Fibroblast of lung (primary cell): ENCODE measurements around the gene TCF12. TPM values are rescaled to one million over a fixed set of nuclear protein-coding genes. Genes with fewer than 3 reads are reported as not detected.

ENCODE experiments used
- DNase-seq, 2 donors: peaks; one replicate each; pipeline versions ENCODE4 v3.0.0 to v3.0.0-alpha.2; 2010; ENCODE audit warnings: low read depth in 2 of 2
- H2AFZ ChIP-seq: 2 replicates; pipeline ENCODE4 v1.5.1; 2012; ENCODE audit warnings: low read length, control low read depth, inconsistent platforms
- H3K27ac ChIP-seq: 2 replicates; pipeline ENCODE4 v1.5.1; 2011; ENCODE audit warnings: low read length, control low read depth; ENCODE audit not compliant: insufficient read depth
- H3K27me3 ChIP-seq: 2 replicates; pipeline ENCODE4 v1.5.1; 2011; ENCODE audit warnings: mild to moderate bottlenecking, low read length; ENCODE audit not compliant: control insufficient read depth, insufficient read depth
- H3K36me3 ChIP-seq: 2 replicates; pipeline ENCODE4 v1.5.1; 2011; ENCODE audit warnings: low read length; ENCODE audit not compliant: control insufficient read depth, insufficient read depth
- H3K4me1 ChIP-seq: 2 replicates; pipeline ENCODE4 v1.5.1; 2011; ENCODE audit warnings: low read length; ENCODE audit not compliant: control insufficient read depth, insufficient read depth; ENCODE audit errors: extremely low read depth
- H3K4me2 ChIP-seq: 2 replicates; pipeline ENCODE4 v1.5.1; 2011; ENCODE audit warnings: low read length, control low read depth; ENCODE audit not compliant: insufficient read depth; ENCODE audit errors: extremely low read depth
- H3K4me3 ChIP-seq, 4 experiments: fragments of 200-600 bp in 1 of 4; sonication (generic) in 1 of 4; replicated peaks in 1 of 4; 2 replicates each; pipeline ENCODE4 v1.5.1; 2011 to 2016; ENCODE audit warnings: low read length in 4 of 4, low read depth in 3 of 4, mild to moderate bottlenecking in 3 of 4, control low read depth in 2 of 4, inconsistent platforms in 1 of 4, mixed read lengths in 1 of 4; ENCODE audit not compliant: insufficient read depth in 1 of 4; ENCODE audit errors: control extremely low read depth in 1 of 4
- H3K79me2 ChIP-seq: 2 replicates; pipeline ENCODE4 v1.5.1; 2012; ENCODE audit warnings: mild to moderate bottlenecking, low read length, inconsistent platforms; ENCODE audit not compliant: control insufficient read depth, insufficient read depth
- H3K9ac ChIP-seq: 2 replicates; pipeline ENCODE4 v1.5.1; 2011; ENCODE audit warnings: mild to moderate bottlenecking, low read length, control low read depth; ENCODE audit not compliant: insufficient read depth
- H3K9me3 ChIP-seq: 2 replicates; pipeline ENCODE4 v1.5.1; 2012; ENCODE audit warnings: low read depth, low read length; ENCODE audit not compliant: control insufficient read depth, insufficient read depth
- H4K20me1 ChIP-seq: 2 replicates; pipeline ENCODE4 v1.5.1; 2011; ENCODE audit warnings: low read length; ENCODE audit not compliant: control insufficient read depth, insufficient read depth; ENCODE audit errors: extremely low read depth
- EZH2 ChIP-seq: IDR thresholded peaks from 2 replicates; pipeline ENCODE4 v1.5.1; 2012; ENCODE audit warnings: low read length, control low read depth, mild to moderate bottlenecking; ENCODE audit errors: missing control alignments
- polyA plus RNA-seq, 2 donors: library from polyadenylated mRNA; depleted of rRNA in 1 of 2; stranded (reverse) in 1 of 2; unstranded in 1 of 2; fragments of >200 nt; gene quantifications; 2 replicates each; pipeline ENCODE4 v1.2.1, GENCODE V29; 2011 to 2012; ENCODE audit warnings: missing spikeins in 1 of 2
- total RNA-seq: library from RNA; depleted of rRNA; stranded (reverse); fragments of >200 nt; gene quantifications from 2 replicates; pipeline ENCODE4 v1.2.1, GENCODE V29; 2014
- TF ChIP-seq, protein P1 (sequence below), 2 donors: IDR thresholded peaks in 1 of 2; conservative IDR thresholded peaks in 1 of 2; 1 replicate in 1 of 2; 2 replicates in 1 of 2; pipeline ENCODE4 v1.5.1; 2011 to 2012; ENCODE audit warnings: low read length in 2 of 2, control low read depth in 1 of 2, inconsistent platforms in 1 of 2, low read depth in 1 of 2, mild to moderate bottlenecking in 1 of 2

The TCF12 gene
- total and polyA plus RNA-seq, 2 donors (not counting 1 experiment from before 2014, with no cell fraction given), result 105 to 232 TPM

DNA sequence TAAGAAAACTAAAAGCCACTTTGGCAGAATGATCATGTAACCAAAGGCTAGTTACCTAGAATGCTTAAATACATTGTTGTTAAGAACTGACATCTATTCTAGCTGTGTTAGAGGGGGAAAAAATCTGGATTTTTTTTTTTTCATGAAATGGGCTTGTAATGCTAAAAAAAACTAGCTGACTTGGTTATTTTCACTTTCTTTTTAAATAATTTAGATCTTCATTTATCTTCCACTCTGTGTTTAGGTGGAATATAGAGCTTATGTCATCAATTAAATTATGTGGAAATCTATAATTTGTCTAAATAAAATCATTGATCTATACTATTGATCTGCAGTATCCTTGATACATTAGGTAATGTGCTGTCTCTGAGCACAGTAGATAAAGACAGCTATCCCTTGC lies 217.4 kb downstream of the TCF12 start:
- no peaks in the 10 kb centered on the region for H3K9me3 ChIP-seq
- H3K79me2 ChIP-seq, result peaks cover 2% of the 10 kb centered on the region
- no peak overlapping the region for H3K9ac ChIP-seq
- H3K27ac ChIP-seq, result no peak overlapping the region
- no peak for TF ChIP-seq EZH2
- TF ChIP-seq, protein P1, sequence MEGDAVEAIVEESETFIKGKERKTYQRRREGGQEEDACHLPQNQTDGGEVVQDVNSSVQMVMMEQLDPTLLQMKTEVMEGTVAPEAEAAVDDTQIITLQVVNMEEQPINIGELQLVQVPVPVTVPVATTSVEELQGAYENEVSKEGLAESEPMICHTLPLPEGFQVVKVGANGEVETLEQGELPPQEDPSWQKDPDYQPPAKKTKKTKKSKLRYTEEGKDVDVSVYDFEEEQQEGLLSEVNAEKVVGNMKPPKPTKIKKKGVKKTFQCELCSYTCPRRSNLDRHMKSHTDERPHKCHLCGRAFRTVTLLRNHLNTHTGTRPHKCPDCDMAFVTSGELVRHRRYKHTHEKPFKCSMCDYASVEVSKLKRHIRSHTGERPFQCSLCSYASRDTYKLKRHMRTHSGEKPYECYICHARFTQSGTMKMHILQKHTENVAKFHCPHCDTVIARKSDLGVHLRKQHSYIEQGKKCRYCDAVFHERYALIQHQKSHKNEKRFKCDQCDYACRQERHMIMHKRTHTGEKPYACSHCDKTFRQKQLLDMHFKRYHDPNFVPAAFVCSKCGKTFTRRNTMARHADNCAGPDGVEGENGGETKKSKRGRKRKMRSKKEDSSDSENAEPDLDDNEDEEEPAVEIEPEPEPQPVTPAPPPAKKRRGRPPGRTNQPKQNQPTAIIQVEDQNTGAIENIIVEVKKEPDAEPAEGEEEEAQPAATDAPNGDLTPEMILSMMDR (conservative IDR thresholded peaks at IDR 0.05 in 1 of 2, IDR thresholded peaks at IDR 0.05 in 1 of 2; ENCODE audit: low read depth in 1 of 2, low read length in 2 of 2), result no peak
- H3K4me3 ChIP-seq, result no peak overlapping the region
- no peaks in the 10 kb centered on the region for H3K27me3 ChIP-seq
- H4K20me1 ChIP-seq, result no peaks in the 10 kb centered on the region
- H3K4me1 ChIP-seq, result no peaks in the 10 kb centered on the region
- H3K36me3 ChIP-seq, result no peaks in the 10 kb centered on the region
- H2AFZ ChIP-seq, result no peak overlapping the region
- no peak for DNase-seq
- H3K4me2 ChIP-seq, result peak overlapping the region; percentile 66

DNA sequence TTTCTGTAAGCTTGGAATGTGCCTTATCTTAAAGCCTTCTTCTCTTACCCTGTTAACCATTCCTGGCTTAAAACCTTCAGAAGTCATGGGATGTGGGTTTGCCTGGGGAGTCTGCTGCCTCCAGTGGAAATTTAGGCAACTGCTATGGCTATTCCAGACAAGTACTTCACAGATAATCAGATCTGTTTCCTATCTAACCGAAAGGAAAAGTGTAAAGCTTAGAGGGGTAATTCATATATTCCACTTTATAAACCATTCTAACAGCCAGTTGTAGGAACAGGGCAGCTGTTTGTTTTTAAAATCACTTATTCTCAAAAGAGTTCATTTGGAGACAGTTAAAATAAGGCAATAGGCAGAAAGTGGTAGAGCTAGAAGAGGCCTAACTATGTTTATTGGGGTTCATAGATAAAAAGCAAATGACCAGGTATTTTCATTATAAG lies 219.9 kb downstream of the TCF12 start:
- TF ChIP-seq, protein P1 (conservative IDR thresholded peaks at IDR 0.05 in 1 of 2, IDR thresholded peaks at IDR 0.05 in 1 of 2; ENCODE audit: low read depth in 1 of 2, low read length in 2 of 2), result peak; percentile 86 to 91
- no peak for TF ChIP-seq EZH2
- Histone ChIP-seq H3K4me2 (no peak overlapping the region), H4K20me1 (no peaks in the 10 kb centered on the region), H3K9ac (no peak overlapping the region), H3K9me3 (no peaks in the 10 kb centered on the region), H3K4me1 (no peaks in the 10 kb centered on the region), H2AFZ (no peak overlapping the region), H3K36me3 (no peaks in the 10 kb centered on the region), H3K79me2 (peaks cover 2% of the 10 kb centered on the region), H3K27me3 (no peaks in the 10 kb centered on the region), H3K27ac (no peak overlapping the region), H3K4me3 (no peak overlapping the region)
- DNase-seq, result peak; percentile 80

DNA sequence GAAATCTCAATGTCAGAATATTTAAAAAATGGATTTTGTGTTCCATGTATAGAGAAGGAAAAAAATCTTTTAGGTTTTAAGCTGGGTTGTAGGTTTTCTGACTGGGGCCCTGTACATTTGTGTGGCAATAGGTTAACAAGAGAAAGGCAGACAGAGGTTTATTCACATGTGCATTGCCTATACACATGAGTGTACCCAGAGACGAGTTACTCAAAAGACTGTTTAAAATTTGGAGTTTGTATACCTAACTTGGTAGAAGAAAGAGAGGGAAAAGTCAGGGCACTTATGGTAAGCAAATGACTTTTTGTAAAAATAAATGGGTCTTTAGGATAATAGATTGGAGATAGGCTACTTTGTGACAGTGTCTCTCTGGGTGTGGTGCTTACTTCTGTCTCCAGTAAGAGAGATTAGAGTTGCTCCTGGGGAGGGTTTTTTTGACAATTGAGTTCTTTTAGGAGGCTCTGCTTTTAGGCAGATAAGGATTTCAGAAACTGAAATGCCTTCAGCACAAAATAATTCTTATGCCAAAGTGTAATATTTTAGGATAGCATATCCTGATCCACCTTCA lies 225.2 kb downstream of the TCF12 start:
- DNase-seq, result no peak
- H3K9me3 ChIP-seq, result no peaks in the 10 kb centered on the region
- H3K4me3 ChIP-seq, result no peak overlapping the region
- H3K4me1 ChIP-seq, result no peaks in the 10 kb centered on the region
- no peaks in the 10 kb centered on the region for H3K36me3 ChIP-seq
- H2AFZ ChIP-seq, result no peak overlapping the region
- H3K79me2 ChIP-seq, result no peaks in the 10 kb centered on the region
- TF ChIP-seq, protein P1 (conservative IDR thresholded peaks at IDR 0.05 in 1 of 2, IDR thresholded peaks at IDR 0.05 in 1 of 2; ENCODE audit: low read depth in 1 of 2, low read length in 2 of 2), result no peak
- TF ChIP-seq EZH2, result no peak
- no peak overlapping the region for H3K4me2 ChIP-seq
- no peak overlapping the region for H3K27ac ChIP-seq
- no peaks in the 10 kb centered on the region for H3K27me3 ChIP-seq
- H4K20me1 ChIP-seq, result no peaks in the 10 kb centered on the region
- H3K9ac ChIP-seq, result no peak overlapping the region
